WI38 (cell line): ENCODE results near the gene ZNF236.
A peak's percentile ranks its signal among the peaks of the same experiment; 100 is the strongest.
"Not testable (repeated sequence)": the region's sequence is repeated elsewhere in the genome, so short reads cannot be mapped to it uniquely, and the experiment has no call there.

Experiments used
- H3K4me3 ChIP-seq: 2 replicates; pipeline ENCODE4 v1.5.1; 2011; ENCODE audit warnings: low read depth, mild to moderate bottlenecking, control low read depth, low read length
- CTCF ChIP-seq: IDR thresholded peaks from 2 replicates; pipeline ENCODE4 v1.5.1; 2012; ENCODE audit warnings: low read depth, mild to moderate bottlenecking, control low read depth, low read length

ZNF236 gene

GRCh38 chr18:76822506-76823160, at the start of gene ZNF236:
TSS of gene ZNF236 (plus strand) at chr18:76822557. CDS start at chr18:76822608, 51 bp downstream.
- no peak for TF ChIP-seq CTCF

GRCh38 chr18:76772665-76773064, 49.7 kb upstream of the ZNF236 start:
- no peak overlapping the region for H3K4me3 ChIP-seq
- no peak for TF ChIP-seq CTCF

More at GRCh38 chr18:76822506-76823160, at the start of gene ZNF236:
- peak within 1 kb of the TSS; percentile 91 for H3K4me3 ChIP-seq

- not testable (repeated sequence) for H3K4me3 ChIP-seq
Measured at GRCh38 chr18:76777036-76777435, 45.3 kb upstream of the ZNF236 start.

GRCh38 chr18:76783786-76784484, 38.4 kb upstream of the ZNF236 start:
- TF ChIP-seq CTCF = no peak
- no peak overlapping the region for H3K4me3 ChIP-seq

- no peak for TF ChIP-seq CTCF
- no peak overlapping the region for H3K4me3 ChIP-seq
Measured at GRCh38 chr18:76785872-76786271, 36.5 kb upstream of the ZNF236 start.

GRCh38 chr18:76788571-76789317, 33.6 kb upstream of the ZNF236 start:
- TF ChIP-seq CTCF = no peak
- no peak overlapping the region for H3K4me3 ChIP-seq

GRCh38 chr18:76791106-76791505, 31.3 kb upstream of the ZNF236 start:
- no peak for TF ChIP-seq CTCF
- no peak overlapping the region for H3K4me3 ChIP-seq
